Pancreas (tissue), 10 donors: ENCODE measurements around the gene ACY1. TPM values are rescaled to one million over a fixed set of nuclear protein-coding genes. Genes with fewer than 3 reads are reported as not detected.

Source experiments
- ATAC-seq, 4 donors: fragments of 200-7000 bp; cut with Tn5 transposase; one replicate each; pipeline versions ENCODE4 v1.8.0 to v1.9.1; 2020; ENCODE audit warnings: mild to moderate bottlenecking in 4 of 4, moderate library complexity in 4 of 4
- DNase-seq, 6 donors: peaks; one replicate each; pipeline ENCODE4 v3.0.0-alpha.2; 2020
- FAIRE-seq: peaks from 2 replicates; lab custom pipeline; 2012; peaks lifted over from hg19 to GRCh38; lab: Jason Lieb, UNC
- H3K27ac ChIP-seq, 4 donors: fragments of 200-600 bp; sonication (generic); 1 replicate in 3 of 4; 2 replicates in 1 of 4; pipeline versions ENCODE4 v1.5.0 to v1.8.0; 2020
- H3K27me3 ChIP-seq, 4 donors: fragments of 200-600 bp; one replicate each; pipeline ENCODE4 v1.8.0; 2021
- H3K36me3 ChIP-seq, 3 donors: fragments of 200-600 bp; sonication (generic) in 1 of 3; one replicate each; pipeline versions ENCODE4 v1.5.0 to v1.8.0; 2020 to 2021
- H3K4me1 ChIP-seq, 3 donors: fragments of 200-600 bp; one replicate each; pipeline ENCODE4 v1.8.0; 2021
- H3K4me3 ChIP-seq, 4 donors: fragments of 200-600 bp; sonication (generic) in 2 of 4; one replicate each; pipeline versions ENCODE4 v1.5.0 to v1.8.0; 2020 to 2021
- H3K9me3 ChIP-seq, 4 donors: fragments of 200-600 bp; one replicate each; pipeline ENCODE4 v1.8.0; 2021
- WGBS, 2 donors: extraction: QIAGEN DNeasy Blood & Tissue Kit; methylation state at CpG; one replicate each; pipeline ENCODE4 v1.1.7; 2013; 5-methylcytosine and 5-hydroxymethylcytosine counted together
- intact Hi-C, 3 donors: fragments of 100-400 bp; cut with DNase I; formaldehyde crosslinking; loops; one replicate each; pipeline versions ENCODE4 v1.11.1 to v1.14.2; 2022
- polyA plus RNA-seq, 2 donors: library from polyadenylated mRNA; stranded (reverse); fragments of 200-250 nt; gene quantifications; one replicate each; pipeline ENCODE4 v1.2.3, GENCODE V29; 2013
- total RNA-seq, 6 donors: library from RNA; stranded (reverse); fragmentation: NEBNext Ultra II Directional in 4 of 6; extraction: Animal tissue kit (Norgen Biotek cat#: 25700) in 4 of 6; gene quantifications; one replicate each; pipeline versions ENCODE4 v1.2.1 to v1.2.4, GENCODE V29; 2021 to 2023
- TF ChIP-seq, protein P1 (sequence below), 4 donors: fragments of 200-600 bp; sonication (generic) in 3 of 4; IDR thresholded peaks; one replicate each; pipeline versions ENCODE4 v1.5.0 to v1.8.0; 2021; ENCODE audit warnings: antibody characterized with exemption in 4 of 4
- donor health status: healthy with polysubstance abuse.
- donor health status: DM: no; HTN: no; CAD: no; lungs with moderate emphysema.
- donor health status: DM: no; HTN: no; CAD: no.
- donor health status: control.
- donor health status: control.
- donor health status: Bipolar disorder and iron deficiency.
- donor health status: DM: yes; HTN: yes; CAD: no.
- donor health status: DM: no; HTN: no; CAD: no.
- donor health status: DM: no; HTN: no; CAD: no.
- donor health status: DM: yes; HTN: yes; CAD: no.

The ACY1 gene
- total and polyA plus RNA-seq, 8 donors = 5.7 to 21.5 (median 15.6) TPM

DNA sequence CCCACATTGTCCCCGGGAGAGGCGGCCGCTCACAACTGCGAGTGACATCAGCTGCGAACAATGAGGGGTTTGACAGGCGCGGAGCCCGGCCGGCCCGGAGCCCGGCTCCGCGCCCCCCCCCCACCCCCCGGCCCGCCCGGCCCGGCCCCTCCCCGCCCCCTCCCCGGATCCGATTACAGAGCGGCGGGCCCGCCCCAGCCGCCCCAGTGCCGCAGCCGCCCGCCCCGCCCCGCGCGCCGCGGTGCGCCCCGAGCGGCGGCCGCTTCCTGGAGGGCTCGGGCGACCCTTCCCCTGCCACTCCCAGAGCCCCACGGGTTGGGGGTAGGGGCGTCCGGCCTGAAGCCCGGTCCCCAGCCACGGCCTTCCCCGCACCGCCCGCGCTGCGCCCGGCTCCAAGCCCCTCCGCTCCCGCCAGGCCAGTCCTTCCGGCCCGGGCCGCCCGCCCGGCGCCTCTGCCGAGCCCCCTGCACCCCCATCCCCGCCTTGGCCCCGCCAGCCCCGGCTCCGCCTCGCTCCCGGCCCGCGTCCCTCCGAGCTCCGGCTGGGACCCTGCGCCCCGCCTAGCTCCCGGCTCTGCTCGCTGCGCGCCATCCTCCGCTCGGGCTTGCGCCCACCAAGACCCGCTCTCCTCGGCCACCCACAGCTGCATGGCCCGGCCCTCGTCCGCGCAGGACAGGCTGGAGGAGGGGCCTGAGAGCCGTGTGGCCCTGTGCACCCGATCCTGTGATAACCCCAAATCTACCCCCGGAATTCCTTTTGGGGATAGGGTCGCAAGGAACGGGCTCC is 15.8 kb upstream of the ACY1 start, which contains the start of gene PCBP4:
TSS of gene PCBP4 (minus strand) at position 71 of the 786 bp plus-strand sequence. CDS start 6,214 bp downstream, outside the sequence.
- no peaks in the 10 kb centered on the region for H3K36me3 ChIP-seq
- FAIRE-seq (no peak), DNase-seq (peak; percentile 74 to 88 (median 82)), ATAC-seq (peak; percentile 61 to 74 (median 67))
- H3K4me3 ChIP-seq = peak within 1 kb of the TSS; percentile 48 to 72 (median 71)
- no peaks in the 10 kb centered on the region for H3K9me3 ChIP-seq
- intact Hi-C loops = no loop called here
- TF ChIP-seq, protein P1, sequence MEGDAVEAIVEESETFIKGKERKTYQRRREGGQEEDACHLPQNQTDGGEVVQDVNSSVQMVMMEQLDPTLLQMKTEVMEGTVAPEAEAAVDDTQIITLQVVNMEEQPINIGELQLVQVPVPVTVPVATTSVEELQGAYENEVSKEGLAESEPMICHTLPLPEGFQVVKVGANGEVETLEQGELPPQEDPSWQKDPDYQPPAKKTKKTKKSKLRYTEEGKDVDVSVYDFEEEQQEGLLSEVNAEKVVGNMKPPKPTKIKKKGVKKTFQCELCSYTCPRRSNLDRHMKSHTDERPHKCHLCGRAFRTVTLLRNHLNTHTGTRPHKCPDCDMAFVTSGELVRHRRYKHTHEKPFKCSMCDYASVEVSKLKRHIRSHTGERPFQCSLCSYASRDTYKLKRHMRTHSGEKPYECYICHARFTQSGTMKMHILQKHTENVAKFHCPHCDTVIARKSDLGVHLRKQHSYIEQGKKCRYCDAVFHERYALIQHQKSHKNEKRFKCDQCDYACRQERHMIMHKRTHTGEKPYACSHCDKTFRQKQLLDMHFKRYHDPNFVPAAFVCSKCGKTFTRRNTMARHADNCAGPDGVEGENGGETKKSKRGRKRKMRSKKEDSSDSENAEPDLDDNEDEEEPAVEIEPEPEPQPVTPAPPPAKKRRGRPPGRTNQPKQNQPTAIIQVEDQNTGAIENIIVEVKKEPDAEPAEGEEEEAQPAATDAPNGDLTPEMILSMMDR (IDR thresholded peaks at IDR 0.05) = no peak
- WGBS, 2 donors = 1 to 2% methylated on average over 49 to 78 of the region's 90 CpGs
- H3K4me1 ChIP-seq = peaks cover 4 to 19% (median 15%) of the 10 kb centered on the region in 3 donors
- peak within 1 kb of the TSS; percentile 61 to 82 (median 71) for H3K27ac ChIP-seq
- H3K27me3 ChIP-seq = no peaks in the 10 kb centered on the region

DNA sequence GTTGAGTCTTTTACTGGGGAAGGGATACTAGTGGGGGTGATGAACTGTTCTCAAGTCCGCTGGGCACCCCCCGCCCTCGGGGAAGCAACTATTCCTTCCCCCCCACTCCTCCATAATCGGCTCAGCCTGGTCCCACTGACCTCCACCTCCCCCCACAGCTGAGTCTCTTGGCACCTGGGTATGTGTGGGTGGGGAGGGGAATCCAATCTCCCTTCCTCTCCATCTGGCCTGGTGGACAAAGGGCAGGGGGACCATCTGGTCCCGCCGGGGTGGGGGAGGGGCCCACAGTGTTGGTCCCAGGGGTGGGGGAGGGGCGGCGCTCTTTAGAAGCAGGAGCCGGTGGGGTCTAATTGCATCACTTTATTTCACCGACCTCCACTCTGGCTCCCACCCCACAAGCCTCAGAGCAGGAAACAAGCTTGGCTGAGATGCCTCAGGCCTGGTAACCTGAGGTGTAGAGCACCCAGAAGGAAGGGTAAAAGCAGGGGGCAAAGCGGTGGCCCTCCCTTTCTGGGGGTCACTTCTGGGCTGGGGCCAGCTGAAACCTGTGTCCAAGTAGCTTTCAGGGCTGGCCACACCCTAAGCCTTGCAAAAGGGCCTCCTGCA is 15.1 kb upstream of the ACY1 start:
- intact Hi-C loops = no loop called here
- peak in 3 of 4 donors; percentile 5 to 15 (median 9) for ATAC-seq
- H3K4me1 ChIP-seq = peaks cover 6 to 19% (median 15%) of the 10 kb centered on the region in 3 donors
- no peaks in the 10 kb centered on the region for H3K27me3 ChIP-seq
- DNase-seq = peak in 2 of 6 donors; percentile 52 to 67
- peak overlapping the region; percentile 53 to 82 (median 71) for H3K27ac ChIP-seq
- TF ChIP-seq, protein P1 (IDR thresholded peaks at IDR 0.05) = no peak
- H3K36me3 ChIP-seq = no peaks in the 10 kb centered on the region
- 15 to 18% methylated on average over 10 to 11 of the region's 11 CpGs for WGBS, 2 donors
- H3K9me3 ChIP-seq = no peaks in the 10 kb centered on the region
- FAIRE-seq = no peak
- H3K4me3 ChIP-seq = peak overlapping the region; percentile 31 to 72 (median 71)

DNA sequence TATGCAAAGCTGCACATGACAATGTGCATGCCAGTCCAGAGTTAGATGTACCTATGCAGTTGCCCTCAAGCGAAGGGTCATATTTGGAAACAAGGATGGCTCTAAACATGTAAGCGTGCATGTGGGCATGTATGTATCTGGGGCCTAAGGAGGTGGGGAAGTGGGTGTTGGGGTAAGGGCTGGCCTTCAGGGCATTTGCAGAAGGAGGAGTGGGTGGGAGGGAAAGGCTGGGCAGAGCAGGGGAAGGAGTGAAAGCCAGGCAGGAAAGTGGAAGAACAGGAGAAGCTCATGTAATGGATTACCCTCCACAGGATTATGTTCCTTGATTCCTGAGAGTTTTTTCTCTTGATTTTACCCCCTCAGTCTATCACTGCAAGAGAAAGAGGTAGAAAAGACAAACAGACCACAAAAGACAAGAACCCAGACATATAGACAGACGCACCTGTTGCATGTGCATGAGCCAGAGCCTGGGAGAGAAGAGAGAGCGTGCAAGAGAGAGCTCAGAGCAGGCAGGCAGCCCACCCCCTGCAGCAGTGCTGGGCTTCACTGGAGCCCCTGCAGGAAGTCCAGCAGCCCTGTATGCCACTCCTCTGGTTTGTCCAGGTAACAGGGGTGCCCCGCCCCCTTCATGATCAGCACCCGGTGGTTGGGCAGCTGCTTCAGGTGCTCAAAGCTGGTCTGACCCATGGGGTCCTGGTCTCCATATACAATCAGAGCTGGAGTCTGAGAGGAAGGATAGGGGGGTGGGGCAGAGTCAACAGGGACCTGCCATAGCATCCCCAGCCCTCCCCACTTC is 14.3 kb upstream of the ACY1 start:
- FAIRE-seq (no peak), DNase-seq (peak in 2 of 6 donors; percentile 49 to 69), ATAC-seq (no peak)
- intact Hi-C loops = no loop called here
- Histone ChIP-seq H3K27me3 (no peaks in the 10 kb centered on the region), H3K27ac (no peak overlapping the region), H3K9me3 (no peaks in the 10 kb centered on the region), H3K4me1 (peaks cover 8 to 20% (median 16%) of the 10 kb centered on the region in 3 donors), H3K36me3 (no peaks in the 10 kb centered on the region), H3K4me3 (no peak overlapping the region)
- 77 to 83% methylated on average over 6 of the region's 6 CpGs for WGBS, 2 donors
- TF ChIP-seq, protein P1 (IDR thresholded peaks at IDR 0.05) = no peak

DNA sequence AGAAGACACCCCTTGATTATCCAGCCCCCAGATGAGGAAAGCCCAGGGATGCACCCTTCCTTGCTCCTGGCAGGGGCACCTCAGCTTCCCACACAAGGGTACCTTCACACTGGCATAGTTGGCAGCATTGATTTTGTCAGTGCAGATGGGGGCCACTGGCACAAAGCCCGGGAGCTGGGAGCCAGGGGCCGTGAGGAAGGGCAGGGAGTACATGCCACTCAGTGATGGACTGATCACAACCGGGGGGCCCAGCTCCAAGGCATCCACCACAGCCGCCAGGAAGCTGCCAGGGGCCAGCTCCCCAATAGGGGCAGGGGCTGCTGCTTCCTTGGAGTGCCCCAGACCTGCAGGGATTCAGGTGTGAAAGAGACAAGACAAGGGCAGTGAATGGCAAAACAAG is 13.5 kb upstream of the ACY1 start:
- Histone ChIP-seq H3K27me3 (no peaks in the 10 kb centered on the region), H3K27ac (peak overlapping the region in 1 of 4 donors; percentile 23), H3K4me1 (peaks cover 15 to 26% (median 23%) of the 10 kb centered on the region in 3 donors), H3K36me3 (no peaks in the 10 kb centered on the region), H3K4me3 (no peak overlapping the region), H3K9me3 (no peaks in the 10 kb centered on the region)
- intact Hi-C loops = no loop called here
- FAIRE-seq = no peak
- 52 to 63% methylated on average over 4 of the region's 4 CpGs for WGBS, 2 donors
- TF ChIP-seq, protein P1 (IDR thresholded peaks at IDR 0.05) = no peak
- no peak for ATAC-seq
- DNase-seq = peak in 2 of 6 donors; percentile 47 to 67
